Fibroblast of peridontal ligament (primary cell): ENCODE measurements around the gene NETO1.

Experiments used
- DNase-seq: peaks from one replicate; pipeline ENCODE4 v3.0.0-alpha.2; 2010; ENCODE audit errors: extremely low read depth

NETO1 gene

GRCh38 chr18:72727038-72727655 is 140.6 kb downstream of the NETO1 start:
- DNase-seq, result no peak

GRCh38 chr18:72726201-72726600 is 141.6 kb downstream of the NETO1 start:
- no peak for DNase-seq

GRCh38 chr18:72721330-72721729 is 146.5 kb downstream of the NETO1 start:
- no peak for DNase-seq

- no peak for DNase-seq
Measured at GRCh38 chr18:72720116-72720515, 147.7 kb downstream of the NETO1 start.

- DNase-seq, result no peak
Measured at GRCh38 chr18:72704202-72704601, 163.6 kb downstream of the NETO1 start.

GRCh38 chr18:72700961-72701710 is 166.7 kb downstream of the NETO1 start:
- DNase-seq, result peak; percentile 21

GRCh38 chr18:72697706-72698105 is 170.1 kb downstream of the NETO1 start:
- DNase-seq, result no peak

- no peak for DNase-seq
Measured at GRCh38 chr18:72692595-72692994, 175.2 kb downstream of the NETO1 start.
